OCI-LY1 (cell line): ENCODE results near the gene BCO2.

Experiments
- CTCF ChIP-seq: fragments of 200-600 bp; sonication (generic), shearing (Covaris generic); IDR thresholded peaks from 2 replicates; pipeline ENCODE4 v1.5.1; 2017; ENCODE audit warnings: mild to moderate bottlenecking, antibody characterized with exemption, low read length, moderate library complexity, mixed read lengths
- EZH2 ChIP-seq: fragments of 200-600 bp; sonication (generic), shearing (Covaris generic); IDR thresholded peaks from 2 replicates; pipeline ENCODE4 v1.8.0; 2017; ENCODE audit warnings: borderline replicate concordance, mixed run types, mild to moderate bottlenecking, antibody characterized with exemption, low read length, moderate library complexity, mixed read lengths

- TF ChIP-seq CTCF (no peak), EZH2 (no peak)
These were observed 56.6 kb downstream of the BCO2 start for GRCh38 chr11:112231952-112232351.
